Smooth muscle cell (in vitro differentiated cells): ENCODE results near the gene GNB4. TPM values are rescaled to one million over a fixed set of nuclear protein-coding genes. Genes with fewer than 3 reads are reported as not detected.
A peak's percentile ranks its signal among the peaks of the same experiment; 100 is the strongest.

Experiments
- DNase-seq: peaks from one replicate; lab custom pipeline; 2025; ENCODE audit not compliant: unreplicated experiment; lab: John Stamatoyannopoulos, UW
- H2AFZ ChIP-seq: fragments of 200-600 bp; sonication (generic); 2 replicates; pipeline ENCODE4 v1.6.0; 2016; ENCODE audit warnings: antibody characterized with exemption, low read depth, mild to moderate bottlenecking
- H3F3A ChIP-seq: fragments of 200-600 bp; sonication (generic); 2 replicates; pipeline ENCODE4 v1.6.0; 2017; ENCODE audit warnings: antibody characterized with exemption, low read depth
- H3K27ac ChIP-seq: fragments of 200-600 bp; sonication (generic); 2 replicates; pipeline ENCODE4 v1.5.1; 2016; ENCODE audit warnings: low read depth, mild to moderate bottlenecking
- H3K27me3 ChIP-seq: fragments of 200-600 bp; sonication (generic); 2 replicates; pipeline ENCODE4 v1.6.1; 2016; ENCODE audit warnings: low read depth, mild to moderate bottlenecking
- H3K36me3 ChIP-seq: fragments of 200-600 bp; sonication (generic); 2 replicates; pipeline ENCODE4 v1.5.1; 2016; ENCODE audit warnings: low read depth
- H3K4me1 ChIP-seq: fragments of 200-600 bp; sonication (generic); 2 replicates; pipeline ENCODE4 v1.5.1; 2016; ENCODE audit warnings: low read depth
- H3K4me2 ChIP-seq: fragments of 200-600 bp; sonication (generic); 2 replicates; pipeline ENCODE4 v1.6.0; 2016; ENCODE audit warnings: mild to moderate bottlenecking
- H3K4me3 ChIP-seq: fragments of 200-600 bp; sonication (generic); 2 replicates; pipeline ENCODE4 v1.5.1; 2016; ENCODE audit warnings: mild to moderate bottlenecking
- H3K79me2 ChIP-seq: fragments of 200-600 bp; sonication (generic); 2 replicates; pipeline ENCODE4 v1.6.0; 2016; ENCODE audit warnings: low read depth, mild to moderate bottlenecking
- H3K9ac ChIP-seq: fragments of 200-600 bp; sonication (generic); 2 replicates; pipeline ENCODE4 v1.6.0; 2016; ENCODE audit warnings: low read depth
- H3K9me3 ChIP-seq: fragments of 200-600 bp; sonication (generic); replicated peaks from 2 replicates; pipeline ENCODE4 v1.5.1; 2016; ENCODE audit warnings: low read depth
- H4K20me1 ChIP-seq: fragments of 200-600 bp; sonication (generic); 2 replicates; pipeline ENCODE4 v1.6.0; 2016; ENCODE audit warnings: low read depth
- CTCF ChIP-seq: fragments of 200-600 bp; sonication (generic); IDR thresholded peaks from 2 replicates; pipeline ENCODE4 v1.5.1; 2017; ENCODE audit warnings: borderline replicate concordance, mild to moderate bottlenecking, antibody characterized with exemption; ENCODE audit not compliant: insufficient read depth, poor library complexity, severe bottlenecking
- WGBS: methylation state at CpG from one replicate; pipeline ENCODE4 v1.1.7; 2016; ENCODE audit warnings: low lambda C conversion rate; 5-methylcytosine and 5-hydroxymethylcytosine counted together
- polyA plus RNA-seq: library from polyadenylated mRNA; unstranded; fragments of >200 nt; fragmentation: Nextera tagmentation; extraction: Ambion mirVana; gene quantifications from 2 replicates; pipeline ENCODE4 v1.2.1, GENCODE V29; 2016
- total RNA-seq: library from RNA; depleted of rRNA; stranded (reverse); fragments of >200 nt; gene quantifications from 2 replicates; pipeline ENCODE4 v1.2.3, GENCODE V29; 2014

GNB4 gene
- total and polyA plus RNA-seq, 2 experiments from 2014 or later: 33.1 to 56.2 TPM

GRCh38 chr3:179452176-179452564 is 900 bp upstream of the GNB4 start:
- peak overlapping the region; percentile 75 for H3K27ac ChIP-seq
- WGBS: 3% methylated on average over 6 of the region's 6 CpGs
- peaks cover 28% of the 10 kb centered on the region for H3K4me1 ChIP-seq
- no peak for TF ChIP-seq CTCF
- peaks cover 3% of the 10 kb centered on the region for H3F3A ChIP-seq
- H3K4me2 ChIP-seq: peak overlapping the region; percentile 92
- peak overlapping the region; percentile 84 for H3K4me3 ChIP-seq
- peaks cover 34% of the 10 kb centered on the region for H3K79me2 ChIP-seq
- H3K36me3 ChIP-seq: no peaks in the 10 kb centered on the region
- H3K9me3 ChIP-seq: no peaks in the 10 kb centered on the region
- H3K27me3 ChIP-seq: no peaks in the 10 kb centered on the region
- peak overlapping the region; percentile 87 for H2AFZ ChIP-seq
- peak overlapping the region; percentile 67 for H3K9ac ChIP-seq
- no peak for DNase-seq
- peaks cover 24% of the 10 kb centered on the region for H4K20me1 ChIP-seq

GRCh38 chr3:179450901-179451264 is 387 bp downstream of the GNB4 start:
- Histone ChIP-seq H3K27me3 (no peaks in the 10 kb centered on the region), H2AFZ (peak overlapping the region; percentile 64), H3K4me2 (peak overlapping the region; percentile 92), H3K4me3 (peak overlapping the region; percentile 84), H3K36me3 (no peaks in the 10 kb centered on the region), H4K20me1 (peaks cover 36% of the 10 kb centered on the region), H3K27ac (peak overlapping the region; percentile 58), H3K79me2 (peaks cover 47% of the 10 kb centered on the region), H3K4me1 (peaks cover 28% of the 10 kb centered on the region), H3F3A (peaks cover 3% of the 10 kb centered on the region), H3K9ac (peak overlapping the region; percentile 43), H3K9me3 (no peaks in the 10 kb centered on the region)
- no peak for TF ChIP-seq CTCF
- under 1% methylated on average over 33 of the region's 43 CpGs for WGBS
- no peak for DNase-seq

- H3F3A ChIP-seq: peaks cover 3% of the 10 kb centered on the region
- H3K4me1 ChIP-seq: peaks cover 25% of the 10 kb centered on the region
- no peak for TF ChIP-seq CTCF
- H3K9me3 ChIP-seq: no peaks in the 10 kb centered on the region
- H3K4me3 ChIP-seq: peak overlapping the region; percentile 84
- H4K20me1 ChIP-seq: peaks cover 42% of the 10 kb centered on the region
- H3K9ac ChIP-seq: peak overlapping the region; percentile 43
- no peak for DNase-seq
- no peaks in the 10 kb centered on the region for H3K27me3 ChIP-seq
- peak overlapping the region; percentile 92 for H3K4me2 ChIP-seq
- H3K79me2 ChIP-seq: peaks cover 53% of the 10 kb centered on the region
- peak overlapping the region; percentile 58 for H3K27ac ChIP-seq
- 6% methylated on average over 12 of the region's 12 CpGs for WGBS
- peak overlapping the region; percentile 64 for H2AFZ ChIP-seq
- no peaks in the 10 kb centered on the region for H3K36me3 ChIP-seq
These were observed 989 bp downstream of the GNB4 start for GRCh38 chr3:179450261-179450701.

GRCh38 chr3:179449636-179450035 is 1.6 kb downstream of the GNB4 start:
- Histone ChIP-seq H3K4me3 (peak overlapping the region; percentile 84), H4K20me1 (peaks cover 49% of the 10 kb centered on the region), H3K4me2 (peak overlapping the region; percentile 92), H2AFZ (peak overlapping the region; percentile 64), H3K4me1 (peaks cover 24% of the 10 kb centered on the region), H3K27me3 (no peaks in the 10 kb centered on the region), H3K79me2 (peaks cover 59% of the 10 kb centered on the region), H3K9me3 (no peaks in the 10 kb centered on the region), H3K27ac (peak overlapping the region; percentile 58), H3K9ac (peak overlapping the region; percentile 43), H3K36me3 (no peaks in the 10 kb centered on the region), H3F3A (peaks cover 3% of the 10 kb centered on the region)
- TF ChIP-seq CTCF: no peak
- WGBS: 79% methylated on average over 2 of the region's 2 CpGs
- no peak for DNase-seq
